SHP77 (cell line): ENCODE data around the gene CTCFL.
"Not testable (repeated sequence)": the region's sequence is repeated elsewhere in the genome, so short reads cannot be mapped to it uniquely, and the experiment has no call there.

Experiments
- DNase-seq, 2 experiments: peaks; one replicate each; lab custom pipeline; 2025; lab: John Stamatoyannopoulos, UW

CTCFL gene

GRCh38 chr20:57508831-57509230 lies 16.1 kb downstream of the CTCFL start:
- DNase-seq, result no peak

GRCh38 chr20:57508381-57508780 lies 16.6 kb downstream of the CTCFL start:
- DNase-seq, result no peak

- DNase-seq, result no peak
Observed at GRCh38 chr20:57507477-57507876, 17.5 kb downstream of the CTCFL start.

GRCh38 chr20:57505979-57506378 lies 19.0 kb downstream of the CTCFL start:
- peak; percentile 39 to 45 for DNase-seq

- DNase-seq, result no peak
Observed at GRCh38 chr20:57504411-57504810, 20.5 kb downstream of the CTCFL start.

- DNase-seq, result no peak
Observed at GRCh38 chr20:57503035-57503658, 21.8 kb downstream of the CTCFL start.

- DNase-seq, result no peak
Observed at GRCh38 chr20:57502336-57502700, 22.6 kb downstream of the CTCFL start.

GRCh38 chr20:57501461-57502335 lies 23.2 kb downstream of the CTCFL start:
- DNase-seq, result no peak

- DNase-seq, result no peak
Observed at GRCh38 chr20:57500962-57501361, 24.0 kb downstream of the CTCFL start.

- no peak for DNase-seq
Observed at GRCh38 chr20:57500235-57500634, 24.7 kb downstream of the CTCFL start.

GRCh38 chr20:57499676-57500075 lies 25.3 kb downstream of the CTCFL start:
- DNase-seq, result no peak

GRCh38 chr20:57498425-57499400 lies 26.2 kb downstream of the CTCFL start:
- peak; percentile 50 to 72 for DNase-seq

GRCh38 chr20:57496592-57496991 lies 28.3 kb downstream of the CTCFL start:
- no peak for DNase-seq

- no peak for DNase-seq
Observed at GRCh38 chr20:57495978-57496377, 29.0 kb downstream of the CTCFL start.

- DNase-seq, result no peak
Observed at GRCh38 chr20:57493091-57493615, 31.8 kb downstream of the CTCFL start.

GRCh38 chr20:57491373-57491772 lies 33.6 kb downstream of the CTCFL start:
- DNase-seq, result no peak

- DNase-seq, result not testable (repeated sequence)
Observed at GRCh38 chr20:57488277-57488676, 36.7 kb downstream of the CTCFL start.

- no peak for DNase-seq
Observed at GRCh38 chr20:57485770-57486169, 39.2 kb downstream of the CTCFL start.

- no peak for DNase-seq
Observed at GRCh38 chr20:57484772-57485171, 40.2 kb downstream of the CTCFL start.

- DNase-seq, result no peak
Observed at GRCh38 chr20:57483287-57484050, 41.5 kb downstream of the CTCFL start.

GRCh38 chr20:57482796-57483195 lies 42.1 kb downstream of the CTCFL start:
- DNase-seq, result no peak
